ENCODE results near the gene CMYA5.

GRCh38 chr5:79791843-79792242 lies 102.2 kb downstream of the CMYA5 start:
- TF ChIP-seq YY1 (IDR thresholded peaks at IDR 0.05; ENCODE audit: insufficient read depth, insufficient read length) (no peak), SUZ12 (IDR thresholded peaks at IDR 0.05; ENCODE audit: extremely low read depth, insufficient read depth, insufficient read length) (no peak)

All from NT2/D1 (cell line).